SU-DHL-6 (cell line): ENCODE results near the gene NBEAL1.
"Not testable (repeated sequence)": the region's sequence is repeated elsewhere in the genome, so short reads cannot be mapped to it uniquely, and the experiment has no call there.

Experiments used
- H2AFZ ChIP-seq: fragments of 200-600 bp; sonication (generic); 2 replicates; pipeline ENCODE4 v1.6.1; 2014; ENCODE audit warnings: low read depth, mild to moderate bottlenecking, moderate library complexity, mixed read lengths, antibody characterized with exemption, low read length; ENCODE audit not compliant: severe bottlenecking
- H3F3A ChIP-seq: fragments of 200-600 bp; shearing (Covaris generic); 2 replicates; pipeline ENCODE4 v1.6.0; 2016; ENCODE audit warnings: antibody characterized with exemption, mild to moderate bottlenecking; ENCODE audit not compliant: insufficient read depth
- H3K27ac ChIP-seq: fragments of 200-600 bp; sonication (generic); 2 replicates; pipeline ENCODE4 v1.5.1; 2016; ENCODE audit warnings: low read depth, mild to moderate bottlenecking, low read length, moderate library complexity, mixed read lengths
- H3K27me3 ChIP-seq: fragments of 200-600 bp; sonication (generic), shearing (Covaris generic); 2 replicates; pipeline ENCODE4 v1.6.0; 2014; ENCODE audit warnings: mild to moderate bottlenecking, low read length
- H3K36me3 ChIP-seq: fragments of 200-600 bp; sonication (generic); 2 replicates; pipeline ENCODE4 v1.6.1; 2014; ENCODE audit warnings: mild to moderate bottlenecking, low read length, mixed read lengths
- H3K4me2 ChIP-seq: fragments of 300-600, 200-600 bp; shearing (Covaris generic), sonication (generic); 2 replicates; pipeline ENCODE4 v1.6.0; 2014; ENCODE audit warnings: low read length, low read depth, mild to moderate bottlenecking; ENCODE audit not compliant: poor library complexity, severe bottlenecking
- H3K4me3 ChIP-seq: fragments of 200-600 bp; sonication (generic); 2 replicates; pipeline ENCODE4 v1.5.1; 2014; ENCODE audit warnings: antibody characterized with exemption, low read length, mild to moderate bottlenecking, mixed read lengths; ENCODE audit not compliant: insufficient read depth, poor library complexity, severe bottlenecking
- H3K79me2 ChIP-seq: fragments of 200-600 bp; sonication (generic); 2 replicates; pipeline ENCODE4 v1.6.1; 2014; ENCODE audit warnings: mild to moderate bottlenecking, low read length, moderate library complexity; ENCODE audit not compliant: insufficient read depth
- H3K9ac ChIP-seq: fragments of 200-600 bp; sonication (generic); 2 replicates; pipeline ENCODE4 v1.7.0; 2014; ENCODE audit warnings: mild to moderate bottlenecking, low read length
- H3K9me2 ChIP-seq: fragments of 200-600 bp; sonication (generic); replicated peaks from 2 replicates; pipeline ENCODE4 v1.6.1; 2014; ENCODE audit warnings: low read length; ENCODE audit not compliant: insufficient read depth
- H3K9me3 ChIP-seq: fragments of 200-600 bp; sonication (generic); 2 replicates; pipeline ENCODE4 v1.6.1; 2014; ENCODE audit warnings: low read length, mixed read lengths; ENCODE audit not compliant: insufficient read depth
- H4K20me1 ChIP-seq: fragments of 200-600 bp; sonication (generic); 2 replicates; pipeline ENCODE4 v1.6.1; 2014; ENCODE audit warnings: low read depth, mild to moderate bottlenecking, antibody characterized with exemption, low read length, moderate library complexity, mixed read lengths
- EZH2phosphoT487 ChIP-seq: fragments of 200-600 bp; sonication (generic), shearing (Covaris generic); conservative IDR thresholded peaks from 2 replicates; pipeline ENCODE4 v1.6.1; 2018; ENCODE audit warnings: mild to moderate bottlenecking, antibody characterized with exemption, low read length, moderate library complexity, mixed read lengths
- TF ChIP-seq, protein P1 (sequence below): fragments of 200-600 bp; sonication (generic); IDR thresholded peaks from one replicate; pipeline ENCODE4 v1.5.1; 2017; ENCODE audit warnings: antibody characterized with exemption, mild to moderate bottlenecking, low read length, moderate library complexity; ENCODE audit not compliant: insufficient read depth, poor library complexity, severe bottlenecking

Gene NBEAL1

DNA sequence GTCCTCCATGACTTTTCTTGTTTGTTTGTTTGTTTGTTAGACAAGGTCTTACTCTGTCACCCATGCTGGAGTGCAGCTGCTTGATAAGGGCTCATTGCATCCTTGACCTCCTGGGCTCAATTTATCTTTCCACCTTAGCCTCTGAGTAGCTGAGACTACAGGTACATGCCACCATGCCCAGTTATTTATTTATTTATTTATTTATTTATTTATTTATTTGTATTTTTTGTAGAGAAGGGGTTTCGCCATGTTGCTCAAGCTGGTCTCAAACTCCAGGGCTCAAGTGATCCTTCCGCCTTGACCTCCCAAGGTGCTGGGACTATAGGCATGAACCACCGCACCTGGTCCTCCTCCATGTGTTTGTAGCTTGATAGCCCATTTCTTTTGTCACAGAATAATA, 37.9 kb downstream of the NBEAL1 start:
- Histone ChIP-seq H3K4me2 (no peak overlapping the region), H4K20me1 (no peaks in the 10 kb centered on the region), H3K9me3 (no peaks in the 10 kb centered on the region), H3K9me2 (no peaks in the 10 kb centered on the region), H3K9ac (no peak overlapping the region), H3K79me2 (no peaks in the 10 kb centered on the region), H3F3A (no peaks in the 10 kb centered on the region), H3K27ac (no peak overlapping the region), H3K36me3 (no peaks in the 10 kb centered on the region), H2AFZ (no peak overlapping the region), H3K4me3 (no peak overlapping the region), H3K27me3 (no peaks in the 10 kb centered on the region)
- no peak for TF ChIP-seq EZH2phosphoT487
- TF ChIP-seq, protein P1, sequence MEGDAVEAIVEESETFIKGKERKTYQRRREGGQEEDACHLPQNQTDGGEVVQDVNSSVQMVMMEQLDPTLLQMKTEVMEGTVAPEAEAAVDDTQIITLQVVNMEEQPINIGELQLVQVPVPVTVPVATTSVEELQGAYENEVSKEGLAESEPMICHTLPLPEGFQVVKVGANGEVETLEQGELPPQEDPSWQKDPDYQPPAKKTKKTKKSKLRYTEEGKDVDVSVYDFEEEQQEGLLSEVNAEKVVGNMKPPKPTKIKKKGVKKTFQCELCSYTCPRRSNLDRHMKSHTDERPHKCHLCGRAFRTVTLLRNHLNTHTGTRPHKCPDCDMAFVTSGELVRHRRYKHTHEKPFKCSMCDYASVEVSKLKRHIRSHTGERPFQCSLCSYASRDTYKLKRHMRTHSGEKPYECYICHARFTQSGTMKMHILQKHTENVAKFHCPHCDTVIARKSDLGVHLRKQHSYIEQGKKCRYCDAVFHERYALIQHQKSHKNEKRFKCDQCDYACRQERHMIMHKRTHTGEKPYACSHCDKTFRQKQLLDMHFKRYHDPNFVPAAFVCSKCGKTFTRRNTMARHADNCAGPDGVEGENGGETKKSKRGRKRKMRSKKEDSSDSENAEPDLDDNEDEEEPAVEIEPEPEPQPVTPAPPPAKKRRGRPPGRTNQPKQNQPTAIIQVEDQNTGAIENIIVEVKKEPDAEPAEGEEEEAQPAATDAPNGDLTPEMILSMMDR = no peak

DNA sequence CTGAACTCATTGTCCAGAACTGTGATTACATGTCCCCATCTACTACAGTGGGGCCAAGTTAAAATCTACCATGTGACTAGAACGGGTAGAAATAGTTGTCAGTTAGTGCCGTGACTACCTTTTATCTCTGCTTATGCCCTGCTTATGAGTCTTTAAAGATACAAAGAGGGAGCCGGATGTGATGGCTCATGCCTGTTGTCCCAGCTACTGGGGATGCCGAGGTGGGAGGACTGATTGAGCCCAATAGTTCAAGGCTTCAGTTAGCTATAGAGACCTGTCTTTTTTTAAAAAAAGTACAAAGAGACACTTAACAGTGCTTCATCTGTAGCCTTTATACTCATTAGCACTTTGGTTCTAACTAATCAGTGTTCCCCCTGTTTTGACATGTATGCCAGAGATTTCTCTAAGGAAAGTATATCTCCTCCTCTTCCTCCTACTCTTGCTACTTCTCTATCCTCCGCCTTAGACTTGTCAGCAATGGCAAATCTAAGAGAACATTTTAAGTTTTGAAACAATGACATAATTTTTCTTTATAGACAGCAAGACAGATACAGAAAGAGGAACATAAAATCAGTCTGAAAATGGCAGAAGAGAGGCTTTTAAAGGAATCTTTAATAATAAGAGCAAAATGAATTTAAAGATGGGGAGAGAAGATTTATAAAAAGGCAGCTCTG, 45.0 kb downstream of the NBEAL1 start:
- no peaks in the 10 kb centered on the region for H3K9me3 ChIP-seq
- H3K27me3 ChIP-seq = no peaks in the 10 kb centered on the region
- no peaks in the 10 kb centered on the region for H4K20me1 ChIP-seq
- H3K9me2 ChIP-seq = no peaks in the 10 kb centered on the region
- TF ChIP-seq EZH2phosphoT487 = no peak
- TF ChIP-seq, protein P1 = no peak
- no peak overlapping the region for H3K4me2 ChIP-seq
- H3K79me2 ChIP-seq = no peaks in the 10 kb centered on the region
- H2AFZ ChIP-seq = no peak overlapping the region
- no peak overlapping the region for H3K9ac ChIP-seq
- no peaks in the 10 kb centered on the region for H3F3A ChIP-seq
- H3K36me3 ChIP-seq = no peaks in the 10 kb centered on the region
- H3K4me3 ChIP-seq = no peak overlapping the region
- H3K27ac ChIP-seq = no peak overlapping the region

GRCh38 chr2:203061346-203061745, 46.7 kb downstream of the NBEAL1 start:
- TF ChIP-seq, protein P1 = no peak
- no peak for TF ChIP-seq EZH2phosphoT487
- Histone ChIP-seq H3K27me3 (no peaks in the 10 kb centered on the region), H3K36me3 (peaks cover 4% of the 10 kb centered on the region; the same call in 1 of the 2 replicates), H3K9me2 (no peaks in the 10 kb centered on the region), H2AFZ (no peak overlapping the region), H3K4me2 (no peak overlapping the region), H3K27ac (no peak overlapping the region), H3K9ac (no peak overlapping the region), H3K79me2 (no peaks in the 10 kb centered on the region), H4K20me1 (no peaks in the 10 kb centered on the region), H3F3A (no peaks in the 10 kb centered on the region), H3K4me3 (no peak overlapping the region), H3K9me3 (no peaks in the 10 kb centered on the region)

DNA sequence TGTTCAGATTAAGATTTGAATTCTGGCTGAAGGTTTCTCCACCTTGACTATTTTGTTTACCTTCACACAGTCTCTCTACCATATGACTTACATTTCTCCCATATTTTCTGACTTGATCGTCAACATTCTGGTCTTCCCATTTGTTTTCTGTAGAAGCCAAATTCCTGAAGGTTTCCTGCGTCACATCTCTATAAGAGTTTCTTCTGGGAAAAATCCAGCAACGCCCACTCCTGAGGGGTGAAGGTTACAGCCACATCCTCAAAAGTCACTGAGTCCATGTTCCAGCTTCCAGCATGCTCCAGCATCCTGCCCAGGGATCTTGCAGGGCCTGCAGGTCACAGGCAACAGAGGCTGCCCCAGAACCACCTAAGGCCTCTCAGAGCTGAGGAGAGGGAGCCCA, 47.5 kb downstream of the NBEAL1 start:
- H3K9me2 ChIP-seq = no peaks in the 10 kb centered on the region
- H3K27ac ChIP-seq = no peak overlapping the region
- H3K4me3 ChIP-seq = no peak overlapping the region
- H2AFZ ChIP-seq = no peak overlapping the region
- no peaks in the 10 kb centered on the region for H3K9me3 ChIP-seq
- peaks cover 4% of the 10 kb centered on the region; the same call in 1 of the 2 replicates for H3K36me3 ChIP-seq
- no peaks in the 10 kb centered on the region for H3K79me2 ChIP-seq
- no peaks in the 10 kb centered on the region for H4K20me1 ChIP-seq
- TF ChIP-seq, protein P1 = no peak
- no peak for TF ChIP-seq EZH2phosphoT487
- no peaks in the 10 kb centered on the region for H3K27me3 ChIP-seq
- no peak overlapping the region for H3K9ac ChIP-seq
- no peaks in the 10 kb centered on the region for H3F3A ChIP-seq
- no peak overlapping the region for H3K4me2 ChIP-seq

GRCh38 chr2:203066519-203067091, 51.9 kb downstream of the NBEAL1 start:
- H3K36me3 ChIP-seq, H3K27me3 ChIP-seq, H3F3A ChIP-seq, H3K9me3 ChIP-seq, H2AFZ ChIP-seq, H3K4me2 ChIP-seq, H3K9ac ChIP-seq, H3K79me2 ChIP-seq, H3K4me3 ChIP-seq, H3K27ac ChIP-seq, H4K20me1 ChIP-seq, H3K9me2 ChIP-seq: not testable (repeated sequence)
